Gastrocnemius medialis (tissue), 4 donors: ENCODE data around the gene NAXD.

Experiments
- CTCF ChIP-seq, 5 experiments: fragments of 450-650 bp in 3 of 5; fragments of 200-600 bp in 2 of 5; sonication (generic) in 2 of 5; IDR thresholded peaks in 4 of 5; conservative IDR thresholded peaks in 1 of 5; 1 replicate in 4 of 5; 2 replicates in 1 of 5; pipeline ENCODE4 v1.5.1; 2016 to 2019; ENCODE audit warnings: antibody characterized with exemption in 5 of 5, mild to moderate bottlenecking in 3 of 5, moderate library complexity in 3 of 5
- POLR2A ChIP-seq, 2 donors: fragments of 450-650 bp; IDR thresholded peaks; one replicate each; pipeline ENCODE4 v1.6.1; 2017; ENCODE audit warnings: antibody characterized with exemption in 2 of 2, mild to moderate bottlenecking in 2 of 2, moderate library complexity in 2 of 2

GRCh38 chr13:110624766-110625756 lies 9.7 kb downstream of the NAXD start:
- no peak for TF ChIP-seq POLR2A (IDR thresholded peaks at IDR 0.05)
- no peak for TF ChIP-seq CTCF (IDR thresholded peaks at IDR 0.05 in 4 of 5, conservative IDR thresholded peaks at IDR 0.05 in 1 of 5)
